ENCODE data around the gene CDCP1.

Gene CDCP1, protein sequence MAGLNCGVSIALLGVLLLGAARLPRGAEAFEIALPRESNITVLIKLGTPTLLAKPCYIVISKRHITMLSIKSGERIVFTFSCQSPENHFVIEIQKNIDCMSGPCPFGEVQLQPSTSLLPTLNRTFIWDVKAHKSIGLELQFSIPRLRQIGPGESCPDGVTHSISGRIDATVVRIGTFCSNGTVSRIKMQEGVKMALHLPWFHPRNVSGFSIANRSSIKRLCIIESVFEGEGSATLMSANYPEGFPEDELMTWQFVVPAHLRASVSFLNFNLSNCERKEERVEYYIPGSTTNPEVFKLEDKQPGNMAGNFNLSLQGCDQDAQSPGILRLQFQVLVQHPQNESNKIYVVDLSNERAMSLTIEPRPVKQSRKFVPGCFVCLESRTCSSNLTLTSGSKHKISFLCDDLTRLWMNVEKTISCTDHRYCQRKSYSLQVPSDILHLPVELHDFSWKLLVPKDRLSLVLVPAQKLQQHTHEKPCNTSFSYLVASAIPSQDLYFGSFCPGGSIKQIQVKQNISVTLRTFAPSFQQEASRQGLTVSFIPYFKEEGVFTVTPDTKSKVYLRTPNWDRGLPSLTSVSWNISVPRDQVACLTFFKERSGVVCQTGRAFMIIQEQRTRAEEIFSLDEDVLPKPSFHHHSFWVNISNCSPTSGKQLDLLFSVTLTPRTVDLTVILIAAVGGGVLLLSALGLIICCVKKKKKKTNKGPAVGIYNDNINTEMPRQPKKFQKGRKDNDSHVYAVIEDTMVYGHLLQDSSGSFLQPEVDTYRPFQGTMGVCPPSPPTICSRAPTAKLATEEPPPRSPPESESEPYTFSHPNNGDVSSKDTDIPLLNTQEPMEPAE

GRCh38 chr3:45145681-45146614 is at the start of gene CDCP1:
TSS of gene CDCP1 (minus strand) at chr3:45146378. CDS start at chr3:45146287, 91 bp downstream.
- no peak for DNase-seq (ENCODE audit: low spot score)

- DNase-seq (ENCODE audit: low spot score) = no peak
Observed at GRCh38 chr3:45194791-45195190, 48.6 kb upstream of the CDCP1 start.

- DNase-seq (ENCODE audit: low spot score) = no peak
Observed at GRCh38 chr3:45191924-45192417, 45.8 kb upstream of the CDCP1 start.

DNA sequence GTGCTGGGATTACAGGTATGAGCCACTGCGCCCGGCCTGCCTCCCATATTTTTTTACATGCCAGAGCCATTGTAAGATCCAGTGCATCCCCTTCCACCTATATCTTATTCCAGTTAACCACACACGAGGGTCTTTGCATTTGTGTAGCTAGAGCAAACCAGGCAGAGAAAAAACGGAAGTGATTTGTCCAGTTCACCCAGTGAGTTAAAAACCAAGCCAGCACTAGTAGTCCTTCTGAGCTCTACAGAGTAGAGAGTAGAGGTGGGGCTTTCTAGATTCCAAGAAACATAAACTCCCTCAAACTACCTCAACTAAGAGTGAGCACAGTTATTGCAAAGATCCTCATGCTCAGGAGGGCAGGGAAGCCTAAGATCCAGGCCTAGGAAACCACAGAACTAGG is 45.2 kb upstream of the CDCP1 start:
- no peak for DNase-seq (ENCODE audit: low spot score)

GRCh38 chr3:45188719-45189659 is 42.8 kb upstream of the CDCP1 start:
- DNase-seq (ENCODE audit: low spot score) = no peak

GRCh38 chr3:45187694-45188141 is 41.5 kb upstream of the CDCP1 start:
- no peak for DNase-seq (ENCODE audit: low spot score)

- no peak for DNase-seq (ENCODE audit: low spot score)
Observed at GRCh38 chr3:45186871-45187270, 40.7 kb upstream of the CDCP1 start.

- no peak for DNase-seq (ENCODE audit: low spot score)
Observed at GRCh38 chr3:45185461-45185860, 39.3 kb upstream of the CDCP1 start.

DNA sequence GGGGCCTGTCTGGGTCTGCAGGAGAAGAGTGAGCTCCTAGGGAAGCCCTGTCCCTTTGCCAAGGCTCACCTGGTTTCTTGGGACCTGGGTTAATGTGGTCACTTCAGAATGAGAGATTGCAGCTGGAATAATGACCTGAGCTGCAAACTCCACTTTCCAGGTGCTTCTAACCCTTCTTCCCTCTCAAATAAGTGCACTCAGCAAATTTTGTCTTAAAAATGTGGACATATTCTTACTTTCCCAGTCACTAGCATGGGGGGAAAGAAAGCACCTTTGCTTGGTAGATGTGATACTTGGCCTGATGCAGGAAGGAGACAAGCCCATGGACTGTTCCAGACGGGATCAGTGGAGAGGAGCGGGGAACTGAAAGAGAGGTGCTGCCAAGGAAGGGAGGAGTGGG is 38.9 kb upstream of the CDCP1 start:
- no peak for DNase-seq (ENCODE audit: low spot score)

- no peak for DNase-seq (ENCODE audit: low spot score)
Observed at GRCh38 chr3:45183872-45184262, 37.7 kb upstream of the CDCP1 start.

DNA sequence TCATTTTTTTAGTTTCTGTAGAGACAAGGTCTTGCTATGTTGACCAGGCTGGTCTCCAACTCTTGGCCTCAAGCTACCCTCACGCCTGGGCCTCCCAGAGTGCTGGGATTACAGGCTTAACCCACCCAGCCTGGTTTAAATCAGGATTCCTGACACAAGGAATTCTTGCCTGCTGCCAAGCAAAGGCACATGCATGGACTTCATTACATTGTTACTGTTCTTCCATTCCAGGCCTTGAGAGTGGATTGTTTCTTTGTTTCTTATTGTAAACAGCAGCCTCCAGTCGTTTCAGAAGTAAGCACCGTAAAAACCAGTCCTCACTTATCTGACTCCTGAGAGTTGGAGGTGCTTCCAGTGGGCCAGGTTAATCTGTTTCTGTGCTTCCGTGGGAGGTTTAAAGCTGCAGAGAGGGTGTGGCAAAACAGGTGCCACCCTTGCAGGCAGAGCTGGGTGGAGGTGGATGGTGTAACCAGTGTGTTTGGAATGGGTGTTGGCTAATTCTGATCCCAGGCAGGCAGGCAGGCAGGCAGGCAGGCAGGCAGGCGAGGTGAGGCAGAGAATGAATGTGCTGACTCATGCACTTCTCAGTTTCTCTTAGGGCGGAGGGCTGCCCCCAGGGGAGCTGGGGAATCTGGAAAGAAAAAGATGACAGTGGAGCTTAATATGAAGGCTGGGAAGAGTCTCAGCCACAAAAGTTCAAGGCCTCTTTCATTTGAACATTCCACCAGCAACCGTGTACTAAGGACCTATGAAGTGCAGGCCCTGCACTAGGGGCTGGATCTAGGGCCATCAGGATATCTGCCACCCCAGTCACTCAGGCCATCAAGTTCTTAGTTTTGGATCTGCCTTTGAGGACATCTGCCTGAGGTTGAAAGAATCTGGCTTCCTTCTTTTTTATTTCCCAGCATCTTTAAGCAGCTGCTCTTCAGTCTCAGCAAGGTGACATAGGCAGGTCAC is 37.0 kb upstream of the CDCP1 start:
- no peak for DNase-seq (ENCODE audit: low spot score)

DNA sequence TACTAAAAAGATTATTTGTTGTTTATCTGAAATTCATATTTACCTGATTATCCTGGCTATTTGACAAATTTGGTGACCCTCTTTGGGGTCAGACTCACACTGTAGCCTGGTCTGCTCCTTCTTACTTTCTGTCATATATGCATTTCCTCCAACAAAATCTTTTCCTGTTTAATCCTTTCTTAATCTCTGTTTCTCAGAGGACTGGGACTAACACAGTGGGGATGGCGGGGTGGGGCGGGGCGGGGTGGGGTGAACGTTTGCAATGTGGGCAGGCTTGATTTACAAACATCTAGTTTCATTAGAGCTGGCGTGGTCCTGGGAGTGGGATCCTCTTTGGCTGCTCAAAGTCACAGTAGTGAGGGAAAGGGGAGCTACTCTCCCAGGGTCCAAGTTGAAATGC is 35.3 kb upstream of the CDCP1 start:
- DNase-seq (ENCODE audit: low spot score) = no peak

DNA sequence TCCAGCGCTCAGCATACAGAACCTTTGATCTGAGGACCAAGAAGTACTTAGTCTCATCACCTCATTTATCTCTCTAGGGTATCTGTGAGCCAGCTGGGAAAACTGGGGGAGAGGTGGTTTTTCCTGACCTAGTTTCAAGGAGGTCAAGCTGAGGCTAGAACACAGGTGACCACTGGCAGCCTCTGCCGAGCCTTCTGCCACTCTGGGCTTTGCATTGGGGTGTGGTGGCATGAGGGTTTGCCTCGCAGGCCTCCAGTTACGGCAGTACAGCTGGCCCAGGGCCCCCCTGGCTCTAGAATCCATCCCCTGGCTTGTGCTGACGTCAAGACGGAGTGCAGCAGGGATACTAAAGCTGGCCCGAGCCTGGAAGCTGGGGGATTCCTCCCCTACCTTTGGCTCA is 34.7 kb upstream of the CDCP1 start:
- no peak for DNase-seq (ENCODE audit: low spot score)

DNA sequence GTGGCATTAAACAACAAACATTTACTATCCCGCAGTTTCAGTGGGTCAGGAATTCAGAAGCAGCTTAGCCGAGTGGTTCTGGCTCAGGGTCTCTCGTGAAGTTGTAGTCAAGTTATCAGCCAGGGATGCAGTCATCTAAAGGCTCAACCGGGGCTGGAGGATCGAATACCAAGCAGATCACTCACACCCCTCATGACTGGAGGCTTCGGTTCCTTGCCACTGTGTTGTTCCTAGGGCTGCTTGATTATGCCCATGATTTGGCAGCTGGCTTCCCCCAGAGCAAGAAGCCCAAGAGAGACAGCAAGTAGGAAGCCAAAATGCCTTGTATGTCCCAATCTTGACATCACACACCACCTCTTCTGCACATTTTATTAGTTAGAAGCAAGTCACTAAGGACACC is 33.9 kb upstream of the CDCP1 start:
- no peak for DNase-seq (ENCODE audit: low spot score)

DNA sequence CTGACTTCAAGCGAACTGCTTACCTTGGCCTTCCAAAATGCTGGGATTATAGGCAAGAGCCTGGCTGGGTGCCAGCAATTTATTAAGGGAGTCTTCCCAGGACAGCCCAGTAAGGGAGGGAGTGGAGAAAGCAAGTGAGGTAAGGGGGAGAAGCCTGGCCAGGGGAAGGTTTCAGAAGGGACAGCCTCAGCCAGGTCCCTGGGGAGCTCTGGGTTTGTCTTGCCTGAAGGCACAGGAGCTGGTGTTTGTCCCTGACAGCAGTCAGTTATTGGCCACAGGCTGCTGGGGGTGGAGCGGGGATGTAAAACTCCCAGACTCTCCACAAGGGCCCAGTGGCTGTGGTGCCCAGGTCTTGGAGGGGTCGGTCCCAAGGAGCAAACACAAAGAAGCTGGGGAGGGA is 33.0 kb upstream of the CDCP1 start:
- no peak for DNase-seq (ENCODE audit: low spot score)

- DNase-seq (ENCODE audit: low spot score) = no peak
Observed at GRCh38 chr3:45178183-45179023, 32.2 kb upstream of the CDCP1 start.

DNA sequence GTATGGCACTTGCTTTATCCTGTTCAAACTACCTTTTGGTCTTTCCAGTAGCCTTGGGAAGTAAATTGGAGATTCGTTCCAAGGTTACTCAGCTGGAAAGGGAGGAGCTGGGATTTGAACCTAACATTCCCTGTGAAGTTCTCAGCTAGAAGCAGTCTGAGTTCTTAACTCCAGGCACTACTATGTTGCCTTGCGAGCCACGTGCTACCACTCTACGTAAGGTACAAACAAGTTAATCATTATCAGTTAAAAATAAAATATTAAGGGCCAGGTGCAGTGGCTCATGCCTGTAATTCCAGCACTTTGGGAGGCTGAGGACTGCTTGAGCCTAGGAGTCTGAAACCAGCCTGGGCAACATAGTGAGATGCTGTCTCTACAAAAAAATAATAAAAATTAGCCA is 30.7 kb upstream of the CDCP1 start:
- DNase-seq (ENCODE audit: low spot score) = no peak

GRCh38 chr3:45174234-45174633 is 28.1 kb upstream of the CDCP1 start:
- no peak for DNase-seq (ENCODE audit: low spot score)

GRCh38 chr3:45173776-45174175 is 27.6 kb upstream of the CDCP1 start:
- DNase-seq (ENCODE audit: low spot score) = no peak

All from kidney capillary endothelial cell (primary cell).